HT1080 (cell line): ENCODE results near the gene TECPR1. TPM values are rescaled to one million over a fixed set of nuclear protein-coding genes. Genes with fewer than 3 reads are reported as not detected.
A peak's percentile ranks its signal among the peaks of the same experiment; 100 is the strongest.

ENCODE experiments used
- DNase-seq: peaks from one replicate; pipeline ENCODE4 v3.0.0-alpha.2; 2015; ENCODE audit warnings: low read depth
- total RNA-seq: library from RNA; depleted of rRNA; stranded (reverse); fragments of >200 nt; shearing (Covaris generic); gene quantifications from 2 replicates; pipeline ENCODE4 v1.2.3, GENCODE V29; 2014

TECPR1 gene
- total RNA-seq, 1 experiment from 2014 or later: 16.4 TPM

GRCh38 chr7:98248156-98248555 is 3.9 kb downstream of the TECPR1 start:
- no peak for DNase-seq

- DNase-seq: no peak
These were observed 7.2 kb downstream of the TECPR1 start for GRCh38 chr7:98244871-98245270.

- no peak for DNase-seq
These were observed 9.1 kb downstream of the TECPR1 start for GRCh38 chr7:98242934-98243333.

GRCh38 chr7:98242342-98242741 is 9.7 kb downstream of the TECPR1 start:
- DNase-seq: no peak

GRCh38 chr7:98241674-98242241 is 10.3 kb downstream of the TECPR1 start:
- DNase-seq: no peak

GRCh38 chr7:98240961-98241673 is 10.9 kb downstream of the TECPR1 start:
- DNase-seq: peak; percentile 30

GRCh38 chr7:98238976-98239375 is 13.1 kb downstream of the TECPR1 start:
- no peak for DNase-seq

- DNase-seq: no peak
These were observed 14.0 kb downstream of the TECPR1 start for GRCh38 chr7:98238076-98238475.

GRCh38 chr7:98236355-98237185 is 15.5 kb downstream of the TECPR1 start:
- DNase-seq: no peak

- no peak for DNase-seq
These were observed 16.1 kb downstream of the TECPR1 start for GRCh38 chr7:98235901-98236300.

- DNase-seq: no peak
These were observed 17.4 kb downstream of the TECPR1 start for GRCh38 chr7:98234429-98235147.

GRCh38 chr7:98233219-98234070 is 18.6 kb downstream of the TECPR1 start:
- DNase-seq: no peak

GRCh38 chr7:98232799-98233198 is 19.2 kb downstream of the TECPR1 start:
- no peak for DNase-seq

- DNase-seq: no peak
These were observed 19.8 kb downstream of the TECPR1 start for GRCh38 chr7:98232263-98232585.

- DNase-seq: no peak
These were observed 20.4 kb downstream of the TECPR1 start for GRCh38 chr7:98231493-98232262.

GRCh38 chr7:98230746-98231471 is 21.1 kb downstream of the TECPR1 start:
- DNase-seq: no peak

GRCh38 chr7:98229991-98230745 is 21.9 kb downstream of the TECPR1 start:
- DNase-seq: no peak

- no peak for DNase-seq
These were observed 22.6 kb downstream of the TECPR1 start for GRCh38 chr7:98229441-98229840.

- no peak for DNase-seq
These were observed 23.2 kb downstream of the TECPR1 start for GRCh38 chr7:98228801-98229200.
